Placental pericyte (primary cell): Measurements from ENCODE around the gene NRDC. TPM values are rescaled to one million over a fixed set of nuclear protein-coding genes. Genes with fewer than 3 reads are reported as not detected.

Source experiments
- small RNA-seq: library from RNA; depleted of rRNA; stranded (forward); fragments of <200 nt; gene quantifications from one replicate; pipeline ENCODE3, GENCODE V24; 2012; ENCODE audit warnings: low replicate concordance
- total RNA-seq: library from RNA; depleted of rRNA; stranded (reverse); fragments of >200 nt; gene quantifications from 2 replicates; pipeline ENCODE4 v1.2.3, GENCODE V29; 2012

Gene NRDC, protein sequence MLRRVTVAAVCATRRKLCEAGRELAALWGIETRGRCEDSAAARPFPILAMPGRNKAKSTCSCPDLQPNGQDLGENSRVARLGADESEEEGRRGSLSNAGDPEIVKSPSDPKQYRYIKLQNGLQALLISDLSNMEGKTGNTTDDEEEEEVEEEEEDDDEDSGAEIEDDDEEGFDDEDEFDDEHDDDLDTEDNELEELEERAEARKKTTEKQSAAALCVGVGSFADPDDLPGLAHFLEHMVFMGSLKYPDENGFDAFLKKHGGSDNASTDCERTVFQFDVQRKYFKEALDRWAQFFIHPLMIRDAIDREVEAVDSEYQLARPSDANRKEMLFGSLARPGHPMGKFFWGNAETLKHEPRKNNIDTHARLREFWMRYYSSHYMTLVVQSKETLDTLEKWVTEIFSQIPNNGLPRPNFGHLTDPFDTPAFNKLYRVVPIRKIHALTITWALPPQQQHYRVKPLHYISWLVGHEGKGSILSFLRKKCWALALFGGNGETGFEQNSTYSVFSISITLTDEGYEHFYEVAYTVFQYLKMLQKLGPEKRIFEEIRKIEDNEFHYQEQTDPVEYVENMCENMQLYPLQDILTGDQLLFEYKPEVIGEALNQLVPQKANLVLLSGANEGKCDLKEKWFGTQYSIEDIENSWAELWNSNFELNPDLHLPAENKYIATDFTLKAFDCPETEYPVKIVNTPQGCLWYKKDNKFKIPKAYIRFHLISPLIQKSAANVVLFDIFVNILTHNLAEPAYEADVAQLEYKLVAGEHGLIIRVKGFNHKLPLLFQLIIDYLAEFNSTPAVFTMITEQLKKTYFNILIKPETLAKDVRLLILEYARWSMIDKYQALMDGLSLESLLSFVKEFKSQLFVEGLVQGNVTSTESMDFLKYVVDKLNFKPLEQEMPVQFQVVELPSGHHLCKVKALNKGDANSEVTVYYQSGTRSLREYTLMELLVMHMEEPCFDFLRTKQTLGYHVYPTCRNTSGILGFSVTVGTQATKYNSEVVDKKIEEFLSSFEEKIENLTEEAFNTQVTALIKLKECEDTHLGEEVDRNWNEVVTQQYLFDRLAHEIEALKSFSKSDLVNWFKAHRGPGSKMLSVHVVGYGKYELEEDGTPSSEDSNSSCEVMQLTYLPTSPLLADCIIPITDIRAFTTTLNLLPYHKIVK
- 80.1 and 86.8 TPM in 2 replicates for total RNA-seq

DNA sequence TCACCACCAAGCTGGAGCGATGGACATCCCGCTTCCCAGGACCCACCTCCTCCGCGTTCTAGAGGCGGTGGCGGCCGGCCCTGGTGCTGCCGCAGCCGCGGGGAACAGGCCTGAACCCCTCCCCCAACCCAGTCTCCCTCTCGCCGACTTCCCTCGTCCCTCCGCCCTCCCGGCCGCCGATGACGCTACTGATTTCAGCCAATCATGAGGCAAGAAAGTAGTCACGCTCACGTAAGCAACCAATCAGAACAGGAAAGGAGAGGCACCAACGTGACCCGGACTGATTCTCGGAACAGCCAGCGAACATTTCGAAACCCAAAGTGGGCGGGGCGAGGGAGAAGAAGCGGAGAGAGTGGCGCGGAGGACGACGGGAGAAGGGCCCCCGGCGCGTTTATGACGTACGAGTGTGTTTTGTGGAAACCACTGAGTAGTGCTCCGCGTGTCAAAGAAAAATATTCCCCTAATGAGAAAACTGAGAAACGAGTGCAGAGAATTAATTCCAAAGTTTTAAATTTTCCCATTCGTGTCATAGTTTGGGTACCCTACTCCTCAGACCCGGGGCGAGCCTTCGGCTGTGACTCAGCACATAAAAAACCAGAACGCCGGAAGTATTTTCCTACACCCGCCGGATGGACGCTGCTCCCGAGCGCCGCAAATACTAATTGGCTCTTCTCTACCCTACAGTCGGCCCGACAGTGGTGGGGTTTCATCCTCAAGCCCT lies at the start of gene NRDC:
TSS of gene NRDC (minus strand) at position 112 of the 721 bp plus-strand sequence. CDS start 112 bp downstream, outside the sequence.

Small RNA genes within 50 kb of the gene (small RNA-seq; reads per million reads assigned to genes)
- not detected for gene AL050343.2

Other genes starting within 250 kb of the NRDC start
- 8.3 and 85.0 TPM in 2 replicates for gene RAB3B, start 112.0 kb upstream of the NRDC start, total RNA-seq
- 9.0 and 16.0 TPM in 2 replicates for gene KTI12, start 155.1 kb upstream of the NRDC start, total RNA-seq
- 42.9 and 93.2 TPM in 2 replicates for gene TXNDC12, start 176.5 kb upstream of the NRDC start, total RNA-seq
- gene BTF3L4, start 177.6 kb upstream of the NRDC start, total RNA-seq = 57.3 and 93.2 TPM in 2 replicates